ENCODE measurements around the gene CCND1.
"Not testable (repeated sequence)": the region's sequence is repeated elsewhere in the genome, so short reads cannot be mapped to it uniquely, and the experiment has no call there.

Gene CCND1

DNA sequence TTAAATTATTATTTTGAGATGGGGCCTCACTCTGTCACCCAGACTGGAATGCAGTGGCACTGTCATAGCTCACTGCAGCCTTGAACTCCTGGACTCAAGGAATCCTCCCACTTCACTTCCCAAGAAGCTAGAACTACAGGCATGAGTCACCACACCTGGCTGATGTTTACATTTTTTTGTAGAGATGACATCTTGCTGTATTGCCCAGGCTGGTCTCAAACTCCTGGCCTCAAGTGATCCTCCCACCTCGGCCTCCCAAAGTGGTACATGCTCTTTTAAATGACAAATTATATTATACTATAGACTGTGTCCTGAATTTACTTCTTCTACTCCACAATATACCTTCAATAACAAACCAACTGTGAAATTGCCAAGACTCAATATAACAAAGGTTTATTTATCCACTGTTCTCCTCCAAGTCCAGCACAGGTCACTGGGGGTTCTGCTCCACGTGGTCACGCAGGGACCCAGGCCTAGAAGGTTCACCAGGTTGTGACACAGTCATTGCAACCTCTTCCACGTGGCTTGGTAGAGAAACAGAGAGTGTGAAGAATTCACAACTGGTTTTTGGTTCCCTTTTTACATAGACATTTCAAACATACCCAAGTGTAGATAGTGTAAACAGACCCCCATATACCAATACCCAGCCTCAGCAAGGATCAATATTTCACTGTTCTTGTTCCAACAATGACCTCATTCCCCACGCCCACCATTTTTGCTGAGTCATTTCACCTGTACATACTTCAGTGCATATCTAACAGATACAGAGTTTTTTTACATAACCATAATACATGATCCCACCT is 47.2 kb downstream of the CCND1 start:
- DNase-seq: not testable (repeated sequence)

DNA sequence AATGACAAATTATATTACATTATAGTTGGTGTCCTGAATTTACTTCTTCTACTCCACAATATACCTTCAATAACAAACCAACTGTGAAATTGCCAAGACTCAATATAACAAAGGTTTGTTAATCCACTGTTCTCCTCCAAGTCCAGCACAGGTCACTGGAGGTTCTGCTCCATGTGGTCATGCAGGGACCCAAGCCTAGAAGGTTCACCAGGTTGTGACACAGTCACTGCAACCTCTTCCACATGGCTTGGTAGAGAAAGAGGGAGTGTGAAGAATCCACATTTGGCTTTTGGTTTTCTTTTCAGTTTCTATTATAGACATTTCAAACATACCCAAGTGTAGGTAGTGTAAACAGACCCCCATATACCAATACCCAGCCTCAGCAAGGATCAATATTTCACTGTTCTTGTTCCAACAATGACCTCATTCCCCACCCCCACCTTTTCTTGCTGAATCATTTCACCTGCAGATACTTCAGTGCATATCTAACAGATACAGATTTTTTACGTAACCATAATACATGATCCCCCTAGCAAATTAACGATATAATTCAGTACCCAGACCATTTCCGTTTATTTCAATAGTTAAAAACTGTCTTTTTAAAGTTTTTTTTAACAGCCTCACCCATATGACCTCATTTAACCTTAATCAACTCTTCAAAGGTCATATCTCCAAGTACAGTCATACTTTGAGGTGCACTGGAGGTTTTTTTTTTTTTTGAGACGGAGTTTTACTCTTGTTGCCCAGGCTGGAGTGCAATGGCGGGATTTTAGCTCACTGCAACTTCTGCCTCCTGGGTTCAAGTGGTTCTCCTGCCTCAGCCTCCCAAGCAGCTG is 48.7 kb downstream of the CCND1 start:
- no peak for DNase-seq

DNA sequence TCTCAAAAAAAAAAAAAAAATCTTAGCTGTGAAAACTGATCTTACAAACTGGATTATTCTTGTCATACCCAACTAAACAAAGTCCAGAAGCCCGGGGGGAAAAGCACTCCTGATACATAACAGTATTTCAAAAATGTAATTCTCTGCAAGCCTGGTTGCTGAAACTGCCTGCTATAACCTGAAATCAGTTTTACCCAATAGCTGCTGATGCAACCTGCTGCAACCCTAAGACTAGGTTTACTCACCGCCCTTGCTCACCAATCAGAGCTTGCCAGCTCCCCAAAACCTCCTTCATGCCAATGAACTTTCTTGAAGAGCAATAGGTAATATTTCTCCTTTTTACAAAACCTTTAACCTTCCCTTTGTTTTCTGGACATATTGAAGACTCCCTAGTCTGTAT is 50.5 kb downstream of the CCND1 start:
- no peak for DNase-seq

GRCh38 chr11:69692422-69692821 is 51.5 kb downstream of the CCND1 start:
- DNase-seq: no peak

GRCh38 chr11:69694781-69695180 is 53.8 kb downstream of the CCND1 start:
- DNase-seq: no peak

DNA sequence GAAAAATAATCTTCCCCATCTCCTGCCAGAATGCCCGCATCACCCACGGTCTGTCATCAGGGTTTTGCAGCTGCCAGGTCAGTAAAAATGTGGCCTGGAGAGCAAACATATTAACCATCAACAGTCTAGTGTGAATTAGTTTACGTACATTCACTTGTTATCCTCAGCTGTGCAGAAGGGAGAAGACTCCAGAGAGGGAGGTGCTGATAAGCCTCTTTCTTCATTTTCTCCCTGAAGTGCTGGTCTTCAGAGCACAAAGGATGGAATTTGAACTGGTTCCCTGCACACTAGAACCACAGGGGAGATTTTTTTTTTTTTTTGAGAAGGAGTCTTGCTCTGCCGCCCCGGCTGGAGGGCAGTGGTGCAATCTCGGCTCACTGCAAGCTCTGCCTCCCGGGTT is 54.6 kb downstream of the CCND1 start:
- DNase-seq: no peak

GRCh38 chr11:69695995-69696394 is 55.0 kb downstream of the CCND1 start:
- not testable (repeated sequence) for DNase-seq

- DNase-seq: no peak
Observed at GRCh38 chr11:69696749-69697468, 56.0 kb downstream of the CCND1 start.

- no peak for DNase-seq
Observed at GRCh38 chr11:69697469-69697843, 56.5 kb downstream of the CCND1 start.

DNA sequence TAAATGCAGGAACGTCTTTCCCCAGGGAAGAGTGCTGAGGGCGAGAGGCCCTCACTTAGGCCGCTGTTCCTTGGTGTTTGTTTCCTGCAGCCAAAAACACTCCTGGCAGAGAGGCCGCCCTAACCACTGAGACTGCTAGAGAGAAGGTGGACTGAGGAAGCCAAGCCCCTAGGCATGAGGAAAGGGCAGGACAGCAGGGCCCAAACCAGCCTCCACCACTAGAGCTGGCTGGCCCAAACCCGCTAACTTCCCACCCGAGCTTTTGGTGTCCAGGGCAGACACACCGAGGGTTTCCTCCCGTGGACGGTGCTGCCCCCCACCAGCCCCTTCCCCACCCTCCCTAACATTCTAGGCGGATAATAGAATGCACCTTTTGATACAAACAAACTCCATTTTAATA is 56.9 kb downstream of the CCND1 start:
- no peak for DNase-seq

GRCh38 chr11:69698362-69698761 is 57.4 kb downstream of the CCND1 start:
- no peak for DNase-seq

GRCh38 chr11:69699213-69699612 is 58.3 kb downstream of the CCND1 start:
- no peak for DNase-seq

- DNase-seq: peak in 49 of 58 donors; percentile 6 to 65 (median 35)
Observed at GRCh38 chr11:69700278-69701140, 59.6 kb downstream of the CCND1 start.

GRCh38 chr11:69702239-69702691 is 61.3 kb downstream of the CCND1 start:
- no peak for DNase-seq

DNA sequence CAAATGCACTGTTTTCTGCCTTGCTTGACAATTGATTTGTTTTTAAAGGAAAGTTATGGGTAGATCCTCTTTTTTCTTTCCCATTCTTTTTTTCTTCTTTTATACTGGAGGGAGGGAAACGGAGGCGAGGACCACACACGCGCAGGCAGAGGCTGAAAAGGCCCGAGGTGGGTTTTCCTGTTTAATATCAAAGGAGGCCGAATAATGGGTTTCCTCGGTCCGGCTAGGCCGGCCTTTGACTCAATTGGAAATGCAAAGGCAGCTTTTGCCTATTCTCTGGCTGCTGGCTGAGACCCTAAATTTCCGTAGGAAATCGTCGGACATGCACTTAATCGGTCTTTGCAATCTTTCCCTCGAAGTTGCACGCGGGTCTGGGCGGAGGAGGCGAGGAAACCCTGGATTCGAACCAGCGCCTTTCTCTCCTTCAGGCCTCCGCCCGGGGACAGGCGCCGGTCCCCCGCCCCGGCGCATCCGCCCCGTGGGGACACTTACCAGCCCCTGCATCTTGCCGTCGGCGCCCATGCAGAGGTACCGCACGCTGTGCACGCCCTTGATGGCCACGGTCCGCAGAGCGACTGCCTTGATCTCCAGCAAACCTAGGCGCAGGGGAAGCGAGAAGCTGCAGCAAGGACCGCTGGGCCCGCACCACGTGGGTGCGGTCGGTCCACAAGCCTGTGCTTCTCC is 62.0 kb downstream of the CCND1 start:
- DNase-seq: no peak

GRCh38 chr11:69703453-69703767 is 62.5 kb downstream of the CCND1 start:
- DNase-seq: no peak

All from anterior cingulate cortex (tissue), 58 donors.